Measurements from ENCODE around the gene DTL.

DNA sequence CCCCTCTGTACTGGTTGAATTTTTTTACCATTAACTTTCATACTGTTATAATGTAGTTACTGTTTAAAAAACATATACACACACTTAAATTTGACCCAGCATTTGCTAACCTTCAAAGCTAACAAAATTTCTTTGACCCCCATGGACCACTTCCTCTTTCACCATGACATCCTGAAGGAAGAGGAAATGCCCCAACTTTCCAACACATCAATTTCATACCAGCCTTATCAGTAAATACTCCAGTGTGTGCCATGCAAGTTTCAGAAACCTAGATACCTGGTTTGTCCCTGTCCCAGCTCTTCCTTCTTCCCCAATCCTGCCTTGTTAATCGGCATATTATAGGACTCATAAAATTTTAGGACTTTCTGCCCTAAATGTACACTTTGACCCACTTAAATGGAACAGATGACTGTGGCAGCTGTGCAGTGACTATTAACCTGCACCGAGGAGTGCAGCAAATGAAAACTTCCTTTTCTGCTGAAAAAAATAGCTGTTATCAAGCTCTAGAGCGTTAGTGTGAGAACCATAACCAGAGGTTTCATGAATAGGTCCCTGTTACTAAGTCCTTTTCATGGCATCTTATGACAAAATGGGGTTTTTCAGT lies 54.1 kb downstream of the DTL start:
- TF ChIP-seq POLR2A (IDR thresholded peaks at IDR 0.05) (no peak), CTCF (IDR thresholded peaks at IDR 0.05) (no peak)

All from heart left ventricle (tissue), 13 donors.